NCI-H1694 treated with DMSO at 0.1 percent for 48 hours (cell line): Measurements from ENCODE around the gene KRT23.
"Not testable (repeated sequence)": the region's sequence is repeated elsewhere in the genome, so short reads cannot be mapped to it uniquely, and the experiment has no call there.

ENCODE experiments used
- DNase-seq: peaks from one replicate; lab custom pipeline; 2025; lab: John Stamatoyannopoulos, UW

Gene KRT23

DNA sequence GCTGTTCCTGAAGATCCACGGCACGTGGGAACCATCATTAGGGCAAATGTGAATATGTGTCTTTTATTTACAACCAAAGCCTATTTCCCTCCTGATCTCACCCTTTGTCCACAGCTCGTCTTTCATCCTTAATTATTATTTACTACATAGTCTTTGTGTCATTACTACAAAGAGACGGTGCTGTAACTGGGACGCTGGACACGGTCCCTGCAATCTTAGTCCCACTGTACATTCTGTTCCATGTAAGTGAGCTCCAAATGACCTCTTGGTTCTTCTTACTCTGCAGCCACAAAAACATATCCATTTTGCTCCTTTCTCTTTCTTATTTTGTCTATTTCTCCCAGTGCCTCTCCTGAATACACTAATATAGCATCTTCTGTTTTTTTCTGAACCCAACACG, 12.7 kb upstream of the KRT23 start:
- no peak for DNase-seq

DNA sequence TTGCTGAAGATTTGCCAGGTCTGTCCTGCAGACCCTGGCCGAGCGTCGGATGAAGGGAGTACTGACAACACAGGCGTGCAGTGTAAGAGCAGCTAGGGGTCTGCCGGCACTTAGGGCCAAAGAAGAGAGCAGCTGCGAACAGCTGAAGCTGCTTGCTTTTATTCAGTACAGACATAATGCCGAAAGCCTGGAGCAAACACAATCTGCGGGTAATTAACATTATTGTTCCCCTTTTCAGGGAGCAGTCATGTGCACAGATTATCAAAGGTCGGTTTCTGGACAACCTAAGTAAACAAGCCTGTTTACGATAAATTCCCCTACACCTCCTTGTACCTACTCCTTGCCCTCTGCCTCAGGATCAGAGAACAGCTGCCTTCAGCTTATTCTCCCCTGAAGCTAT, 12.0 kb upstream of the KRT23 start:
- DNase-seq: no peak

DNA sequence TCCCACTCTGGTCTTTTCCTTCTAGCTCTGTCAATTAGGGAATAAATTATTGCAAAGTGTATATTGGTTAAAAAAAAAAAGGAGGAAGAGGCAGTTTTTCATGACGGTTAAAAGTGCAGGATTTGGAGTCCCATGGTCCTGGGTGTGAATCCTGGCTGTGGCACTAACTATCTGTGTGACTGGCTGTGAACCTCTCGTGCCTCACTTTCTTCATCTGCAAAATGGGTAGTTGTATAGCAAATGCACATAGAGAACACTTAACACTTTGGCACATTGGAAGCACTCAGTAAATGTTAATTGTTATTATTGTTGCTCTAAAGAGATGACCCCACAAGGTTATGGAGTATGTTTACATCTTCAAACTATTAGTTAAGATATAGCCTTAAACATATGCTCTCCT, 10.5 kb upstream of the KRT23 start:
- DNase-seq: no peak

GRCh38 chr17:40945414-40945813, 8.0 kb upstream of the KRT23 start:
- no peak for DNase-seq

DNA sequence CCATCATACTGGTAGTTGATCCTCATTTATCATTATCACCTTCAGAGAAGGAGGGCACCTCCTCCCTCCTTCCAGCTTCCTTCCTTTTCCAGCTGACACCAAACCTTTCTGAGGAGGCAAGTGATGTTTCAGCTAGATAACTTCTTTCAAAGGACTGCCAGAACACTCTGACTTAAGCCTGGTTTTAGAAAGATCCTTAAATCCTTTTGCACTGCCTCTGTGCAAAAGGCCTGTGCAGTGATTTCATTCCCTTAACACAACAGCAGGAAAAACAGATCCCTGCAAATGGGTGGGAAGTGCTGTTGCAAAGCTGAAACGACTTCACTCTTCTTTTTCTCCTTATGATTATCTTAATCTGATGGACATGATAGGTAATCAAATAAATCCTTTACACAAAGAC, 7.1 kb upstream of the KRT23 start:
- DNase-seq: no peak

GRCh38 chr17:40942553-40942952, 5.1 kb upstream of the KRT23 start:
- no peak for DNase-seq

DNA sequence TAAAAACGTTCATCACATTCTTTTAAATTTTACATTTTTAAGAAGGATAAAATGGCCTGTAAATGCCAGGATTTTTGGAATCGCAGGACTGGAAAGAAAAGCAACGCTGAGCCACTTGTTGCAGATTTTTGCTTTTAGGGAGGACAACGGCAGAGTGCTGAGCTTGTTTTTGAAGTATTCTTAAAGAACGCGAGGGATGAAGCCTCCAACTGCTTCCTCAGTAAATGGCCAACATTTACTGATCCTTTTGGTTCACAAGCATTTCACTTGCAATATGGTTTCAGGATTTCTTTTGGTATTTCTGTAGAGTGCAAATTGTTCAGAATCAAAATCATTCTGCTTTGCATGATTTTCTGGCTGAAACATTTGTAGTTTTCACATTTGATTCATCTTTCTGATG, 2.8 kb upstream of the KRT23 start:
- DNase-seq: no peak

- no peak for DNase-seq
Observed at GRCh38 chr17:40938981-40939380, 1.5 kb upstream of the KRT23 start.

DNA sequence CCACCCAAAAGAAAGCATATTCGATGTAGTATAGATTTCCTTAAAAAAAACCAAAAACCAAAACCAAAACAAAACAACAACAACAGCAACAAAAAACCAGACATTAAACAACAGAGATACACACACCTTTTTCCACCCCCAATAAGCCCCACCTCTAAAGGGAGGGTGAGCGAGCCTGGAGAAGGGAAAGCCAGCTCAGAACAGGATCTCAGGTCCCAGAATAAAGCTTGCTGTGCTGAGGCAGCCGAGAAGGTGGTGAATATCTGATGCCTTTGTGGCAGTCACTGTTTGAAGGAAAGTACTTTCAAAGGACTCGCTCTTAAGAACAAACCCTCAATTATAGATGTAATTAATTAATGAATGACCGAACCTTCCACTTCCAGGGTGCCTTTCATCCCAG, 470 bp downstream of the KRT23 start:
- DNase-seq: no peak

DNA sequence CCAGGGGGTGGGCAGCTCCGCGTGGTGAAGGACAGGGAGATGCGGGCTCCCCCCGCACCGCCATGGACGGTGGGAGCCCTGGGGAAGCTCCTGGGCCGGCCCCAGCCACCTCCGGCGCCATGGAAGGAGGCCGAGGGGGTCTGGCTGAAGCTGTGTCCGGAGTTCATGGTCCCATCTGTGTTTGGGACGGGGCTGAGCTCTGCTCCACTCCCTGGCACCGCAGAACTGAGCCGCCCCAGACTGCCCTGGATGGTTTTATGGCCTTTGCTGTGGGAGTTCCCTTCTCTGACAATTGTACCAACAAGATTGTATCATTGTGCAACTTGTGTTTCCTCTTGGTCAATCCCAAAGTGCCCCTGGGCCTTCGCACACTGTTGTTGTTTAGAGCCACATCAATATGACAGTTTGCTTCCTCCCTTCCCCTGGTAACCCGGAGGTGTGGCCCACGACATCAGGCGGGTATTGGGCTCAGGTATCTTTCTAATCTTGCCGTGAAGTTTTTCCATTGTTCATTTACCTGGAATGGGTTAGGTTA, 942 bp downstream of the KRT23 start:
- no peak for DNase-seq

GRCh38 chr17:40935624-40936023, 1.8 kb downstream of the KRT23 start:
- DNase-seq: no peak

- DNase-seq: no peak
Observed at GRCh38 chr17:40932608-40933007, 4.8 kb downstream of the KRT23 start.

DNA sequence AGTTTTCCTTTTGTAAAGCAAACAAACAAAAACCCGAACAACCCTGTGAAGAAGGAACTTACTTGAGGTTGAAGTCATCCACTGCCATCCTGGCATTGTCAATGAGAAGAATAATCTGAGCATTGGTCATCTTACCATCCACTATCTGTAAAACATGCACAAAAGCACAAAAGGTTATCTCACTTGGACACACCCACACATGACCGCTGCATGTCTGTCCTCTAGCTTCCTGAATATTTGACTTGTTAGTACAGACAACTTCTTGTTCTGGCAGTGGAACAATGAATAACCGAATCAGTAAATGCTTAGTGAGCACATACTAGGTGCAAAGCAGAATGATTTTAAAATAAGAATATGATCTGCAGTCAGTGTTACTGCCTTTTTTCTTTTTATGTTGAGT, 6.1 kb downstream of the KRT23 start:
- DNase-seq: no peak

DNA sequence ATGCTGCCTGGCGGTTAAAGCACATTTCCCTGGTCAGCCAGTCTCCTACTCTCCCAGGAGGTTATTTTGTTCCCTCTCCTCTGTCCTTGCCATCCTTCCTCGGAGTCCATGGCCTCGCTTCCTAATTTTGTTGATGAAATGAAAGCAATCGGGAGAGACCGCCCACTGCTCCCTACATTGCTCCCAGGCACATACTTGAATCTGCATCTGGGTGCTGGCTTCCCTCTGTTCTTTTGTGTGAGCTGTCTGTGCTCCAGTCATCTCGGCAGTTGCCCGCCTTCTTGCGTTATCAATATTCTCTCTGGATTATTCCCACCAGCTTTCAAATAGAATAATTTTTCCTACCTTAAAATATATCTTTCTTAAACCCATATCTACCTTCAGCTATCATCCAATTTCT, 11.1 kb downstream of the KRT23 start:
- DNase-seq: no peak

GRCh38 chr17:40922239-40922638, 15.2 kb downstream of the KRT23 start:
- no peak for DNase-seq

DNA sequence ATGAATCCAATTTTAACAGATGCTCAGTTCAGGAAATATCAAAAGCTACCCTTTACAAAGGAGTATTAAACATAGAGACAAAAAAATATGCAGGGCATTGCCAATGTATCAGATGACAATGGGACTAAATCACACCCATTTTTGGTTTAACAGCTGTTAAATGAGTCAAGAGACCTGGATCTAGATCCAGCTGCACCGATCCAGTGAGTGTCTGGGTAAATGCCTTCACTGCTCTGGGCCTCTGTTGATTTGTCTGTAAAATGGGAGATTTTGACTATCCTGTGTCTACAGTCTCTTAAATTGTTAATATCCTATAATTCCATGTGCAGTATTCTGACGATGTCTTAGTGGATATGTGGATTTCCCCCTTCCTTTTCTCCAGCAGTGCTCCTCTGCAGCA, 16.4 kb downstream of the KRT23 start:
- no peak for DNase-seq

DNA sequence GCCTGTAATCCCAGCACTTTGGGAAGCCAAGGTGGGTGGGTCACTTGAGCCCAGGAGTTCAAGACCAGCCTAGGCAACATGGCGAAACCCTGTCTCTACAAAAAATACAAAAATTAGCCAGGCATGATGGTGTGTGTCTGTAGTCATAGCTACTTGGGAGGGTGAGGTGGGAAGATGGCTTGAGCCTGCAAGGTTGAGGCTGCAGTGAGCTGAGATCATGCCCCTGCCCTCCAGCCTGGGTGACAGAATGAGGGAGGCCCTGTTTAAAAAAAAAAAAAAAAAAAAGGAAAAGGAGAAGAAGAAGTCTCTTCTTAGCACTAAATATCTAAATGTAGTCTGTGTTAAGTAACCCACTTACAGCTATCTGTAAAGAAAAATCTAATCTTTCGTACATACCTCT, 20.3 kb downstream of the KRT23 start:
- not testable (repeated sequence) for DNase-seq

GRCh38 chr17:40916366-40916765, 21.1 kb downstream of the KRT23 start:
- DNase-seq: no peak

GRCh38 chr17:40915721-40916256, 21.7 kb downstream of the KRT23 start:
- no peak for DNase-seq

- no peak for DNase-seq
Observed at GRCh38 chr17:40915199-40915661, 22.2 kb downstream of the KRT23 start.

DNA sequence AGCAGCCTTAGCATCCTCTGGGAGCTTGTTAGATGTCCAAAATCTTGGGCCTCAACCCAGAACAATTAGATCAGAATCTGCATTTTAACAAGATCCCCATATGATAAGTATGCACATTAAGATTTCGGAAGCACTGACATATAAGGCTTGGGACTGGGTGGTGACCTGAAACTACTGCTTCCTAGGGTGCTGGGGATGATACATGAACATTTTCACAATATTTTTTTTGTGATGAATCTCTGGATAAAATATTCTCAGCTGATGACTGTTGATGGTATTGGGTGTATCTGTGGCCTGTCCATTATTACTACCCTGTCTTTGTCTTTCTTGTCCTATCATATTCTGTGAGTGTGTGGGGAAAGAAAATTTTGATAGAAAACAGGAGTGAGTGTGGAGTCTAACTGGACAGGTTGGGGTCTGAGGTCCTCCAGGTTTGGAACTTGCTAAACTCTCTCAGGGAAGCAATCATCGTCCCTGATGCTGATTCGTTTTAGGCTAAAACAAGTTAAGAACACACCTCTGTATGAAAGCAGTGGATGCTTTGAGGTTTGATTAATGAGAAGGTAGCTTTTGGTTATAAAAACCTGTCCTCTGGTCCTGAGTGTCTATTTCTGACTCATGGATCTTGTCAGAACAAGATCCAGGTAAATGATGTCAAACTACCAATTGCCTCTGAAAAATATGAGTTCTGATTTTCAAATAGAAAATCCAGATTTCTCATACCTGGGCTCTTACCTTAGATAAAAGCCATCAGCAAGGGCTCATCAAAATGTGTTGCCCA, 23.2 kb downstream of the KRT23 start:
- no peak for DNase-seq

DNA sequence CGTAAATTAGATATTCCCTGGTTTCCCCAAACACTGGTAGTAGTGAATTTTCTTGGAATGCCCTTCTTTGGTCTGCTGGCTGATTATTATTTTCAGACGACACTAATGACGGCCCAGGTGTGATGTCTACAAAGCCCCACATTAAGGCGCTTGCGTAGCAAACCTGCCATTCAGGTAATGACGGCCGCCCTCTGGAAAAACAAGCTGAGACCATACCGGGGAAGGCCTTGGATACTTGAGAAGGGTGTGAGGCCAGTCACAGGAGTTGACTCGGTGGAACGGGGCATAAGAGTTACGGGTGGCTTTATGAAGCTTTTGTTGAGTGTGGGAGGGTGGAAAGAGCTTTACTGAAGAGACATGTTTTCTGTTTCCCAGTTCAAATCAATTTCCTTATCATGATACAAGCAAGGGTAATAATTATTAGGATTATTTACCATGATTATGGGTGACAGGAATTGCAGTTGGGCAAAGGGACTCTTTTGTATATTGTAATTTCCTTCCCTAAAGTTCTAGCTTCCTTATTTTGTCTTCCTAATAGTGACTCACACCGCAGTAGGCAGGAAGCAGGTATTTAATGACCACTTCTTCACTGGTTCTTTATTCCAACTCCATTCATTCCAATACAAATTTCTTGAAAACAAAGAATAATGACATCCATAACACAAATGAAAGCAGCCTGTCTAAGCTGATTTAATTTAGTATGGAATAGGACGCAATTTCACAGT, 24.8 kb downstream of the KRT23 start:
- no peak for DNase-seq

DNA sequence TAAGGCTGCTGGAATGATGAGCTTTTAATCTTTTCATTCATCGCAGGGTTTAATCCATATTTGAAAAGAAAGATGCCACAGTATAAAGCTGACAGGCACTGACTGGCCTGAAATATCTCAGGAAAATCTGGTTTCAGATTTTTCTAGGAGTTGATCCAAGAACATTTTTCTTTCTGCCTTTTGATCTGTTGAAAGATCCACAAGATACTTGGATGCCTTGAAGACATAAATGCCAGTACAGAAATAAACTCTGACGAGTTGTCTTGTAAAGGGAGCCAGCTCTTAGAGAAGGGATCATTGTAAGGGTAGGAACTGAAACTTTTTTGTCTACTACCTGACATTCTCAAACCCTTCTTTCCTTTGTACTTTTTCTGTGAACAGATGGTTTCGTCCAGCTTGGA, 27.0 kb downstream of the KRT23 start:
- DNase-seq: no peak
